Astrocyte of the cerebellum (primary cell): ENCODE results near the gene ASB7.

ENCODE experiments used
- DNase-seq: peaks from one replicate; pipeline ENCODE4 v3.0.0-alpha.2; 2011; ENCODE audit warnings: low read depth
- H3K4me3 ChIP-seq: 2 replicates; pipeline ENCODE4 v1.5.1; 2011; ENCODE audit warnings: mild to moderate bottlenecking, low read depth, low read length, moderate library complexity
- in situ Hi-C: cut with HindIII; loops from 2 replicates; pipeline ENCODE4 v1.10.0; 2017; ENCODE audit warnings: low sequenced_read_pairs
- TF ChIP-seq, protein P1 (sequence below): IDR thresholded peaks from 2 replicates; pipeline ENCODE4 v1.5.1; 2012; ENCODE audit warnings: low read length, low read depth, moderate library complexity, mild to moderate bottlenecking; ENCODE audit errors: missing control alignments

The ASB7 gene, protein sequence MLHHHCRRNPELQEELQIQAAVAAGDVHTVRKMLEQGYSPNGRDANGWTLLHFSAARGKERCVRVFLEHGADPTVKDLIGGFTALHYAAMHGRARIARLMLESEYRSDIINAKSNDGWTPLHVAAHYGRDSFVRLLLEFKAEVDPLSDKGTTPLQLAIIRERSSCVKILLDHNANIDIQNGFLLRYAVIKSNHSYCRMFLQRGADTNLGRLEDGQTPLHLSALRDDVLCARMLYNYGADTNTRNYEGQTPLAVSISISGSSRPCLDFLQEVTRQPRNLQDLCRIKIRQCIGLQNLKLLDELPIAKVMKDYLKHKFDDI

DNA sequence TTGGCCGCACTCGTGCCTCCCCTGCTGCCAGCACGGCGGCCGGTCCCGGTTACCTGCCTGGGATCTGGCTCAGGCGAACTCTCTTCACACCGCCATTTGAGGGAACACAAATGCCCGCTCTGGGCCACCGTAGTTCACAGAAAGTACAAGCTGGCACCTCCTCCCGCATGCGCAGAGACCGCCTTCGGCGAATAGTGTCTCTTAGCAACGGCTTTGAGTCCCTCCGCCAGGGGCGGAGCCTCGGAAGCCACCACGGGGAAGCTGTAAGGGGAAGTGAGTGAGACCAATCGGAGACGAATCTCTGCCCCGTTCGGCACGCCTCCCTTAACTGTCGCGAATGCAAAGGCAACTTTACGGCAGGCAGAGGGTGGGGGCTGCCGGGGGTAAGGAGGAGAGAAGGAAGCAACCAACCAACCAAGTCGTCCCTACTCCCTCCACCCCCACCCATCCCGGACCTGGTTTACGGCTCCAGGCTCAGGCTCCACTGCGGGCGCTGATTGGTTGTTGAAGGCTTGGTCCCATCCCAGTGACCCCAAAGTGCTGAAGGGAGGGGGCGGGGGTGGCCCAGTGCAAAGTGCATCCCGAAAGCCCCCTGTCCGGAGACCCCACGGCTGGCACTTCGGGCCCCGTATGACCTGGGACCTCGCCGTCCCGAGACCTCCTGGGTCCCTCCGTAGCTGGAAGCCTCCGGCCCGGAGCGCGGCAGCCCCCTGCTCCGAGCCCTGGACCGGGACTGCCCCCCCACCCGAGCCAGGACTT, at the start of gene ASB7, which contains the start of gene LINS1:
Gene ASB7, plus strand, starts transcription at position 526 of the 759 bp plus-strand sequence. CDS start 9,628 bp downstream, outside the sequence.
Gene LINS1, minus strand, starts transcription at position 121 of the 759 bp plus-strand sequence. CDS start 21,342 bp downstream, outside the sequence.
- peak within 1 kb of the TSS; percentile 99 for H3K4me3 ChIP-seq
- in situ Hi-C loops = no loop called here
- peak; percentile 100 for DNase-seq
- TF ChIP-seq, protein P1, sequence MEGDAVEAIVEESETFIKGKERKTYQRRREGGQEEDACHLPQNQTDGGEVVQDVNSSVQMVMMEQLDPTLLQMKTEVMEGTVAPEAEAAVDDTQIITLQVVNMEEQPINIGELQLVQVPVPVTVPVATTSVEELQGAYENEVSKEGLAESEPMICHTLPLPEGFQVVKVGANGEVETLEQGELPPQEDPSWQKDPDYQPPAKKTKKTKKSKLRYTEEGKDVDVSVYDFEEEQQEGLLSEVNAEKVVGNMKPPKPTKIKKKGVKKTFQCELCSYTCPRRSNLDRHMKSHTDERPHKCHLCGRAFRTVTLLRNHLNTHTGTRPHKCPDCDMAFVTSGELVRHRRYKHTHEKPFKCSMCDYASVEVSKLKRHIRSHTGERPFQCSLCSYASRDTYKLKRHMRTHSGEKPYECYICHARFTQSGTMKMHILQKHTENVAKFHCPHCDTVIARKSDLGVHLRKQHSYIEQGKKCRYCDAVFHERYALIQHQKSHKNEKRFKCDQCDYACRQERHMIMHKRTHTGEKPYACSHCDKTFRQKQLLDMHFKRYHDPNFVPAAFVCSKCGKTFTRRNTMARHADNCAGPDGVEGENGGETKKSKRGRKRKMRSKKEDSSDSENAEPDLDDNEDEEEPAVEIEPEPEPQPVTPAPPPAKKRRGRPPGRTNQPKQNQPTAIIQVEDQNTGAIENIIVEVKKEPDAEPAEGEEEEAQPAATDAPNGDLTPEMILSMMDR = no peak

DNA sequence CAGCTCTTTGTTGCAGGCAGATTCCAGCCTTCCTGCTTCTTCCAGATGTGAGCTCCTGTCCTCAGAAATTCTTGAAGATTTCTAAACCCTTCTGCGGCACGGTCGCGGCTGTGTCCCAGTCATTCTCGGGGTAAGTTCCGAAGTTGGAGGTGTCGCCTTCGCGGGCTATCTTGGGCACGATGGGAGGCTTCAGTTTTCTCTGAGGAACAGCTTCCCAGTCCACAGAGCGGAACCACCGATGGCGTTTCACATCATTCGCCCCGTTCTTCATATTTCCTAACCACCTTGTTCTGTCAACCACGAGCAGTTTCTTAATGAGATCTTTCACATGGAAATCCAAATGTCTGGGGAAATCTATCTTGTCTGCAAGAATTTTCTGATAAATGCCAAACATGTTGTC, 48.9 kb upstream of the ASB7 start:
- no peak overlapping the region for H3K4me3 ChIP-seq
- DNase-seq = no peak
- in situ Hi-C loops = no loop called here
- TF ChIP-seq, protein P1 = no peak

DNA sequence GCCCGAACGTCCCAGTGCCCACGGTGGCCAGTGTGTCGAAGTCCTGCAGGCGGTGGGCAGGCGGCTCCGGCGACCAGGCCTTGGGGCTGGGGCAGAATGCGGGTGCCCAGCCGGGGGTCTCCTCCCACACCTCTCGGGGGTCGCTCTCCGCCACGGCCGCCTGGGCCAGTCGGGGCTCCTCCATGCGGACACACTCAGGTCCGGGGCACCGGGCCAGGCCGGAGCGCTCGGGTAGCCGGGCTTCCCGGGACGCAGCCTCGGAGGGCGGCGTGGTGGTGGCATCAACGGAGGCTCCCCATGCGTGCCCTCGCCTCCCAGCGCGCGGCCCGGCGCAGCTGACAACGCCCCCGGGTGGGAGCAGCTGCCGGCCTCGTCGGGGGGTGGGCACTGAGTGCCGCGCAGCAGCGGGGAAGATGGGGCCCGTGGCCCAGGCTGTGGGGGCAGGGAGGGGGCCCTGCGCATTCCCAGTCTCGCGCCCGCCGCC, 43.6 kb upstream of the ASB7 start:
- TF ChIP-seq, protein P1 = no peak

DNA sequence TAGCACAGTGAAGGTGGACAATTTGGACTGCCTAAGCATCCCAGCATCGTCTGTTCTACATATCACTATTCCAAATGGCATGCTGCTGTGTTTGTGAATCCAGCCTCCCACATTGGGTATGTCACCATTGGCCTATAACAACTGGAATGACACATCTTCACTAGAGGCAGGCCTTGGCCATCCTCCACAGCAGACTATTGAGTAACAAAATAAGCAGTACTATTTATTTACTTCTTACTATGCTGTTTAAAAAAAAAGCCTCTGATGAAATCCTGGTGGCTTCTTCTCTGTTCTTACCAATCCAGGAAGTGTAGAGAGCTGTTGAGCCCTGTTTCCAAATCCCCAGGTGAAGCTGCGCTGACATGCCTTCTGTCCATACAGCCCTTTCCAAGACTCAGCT, 43.1 kb upstream of the ASB7 start:
- in situ Hi-C loops = no loop called here
- TF ChIP-seq, protein P1 = no peak
- DNase-seq = no peak
- H3K4me3 ChIP-seq = no peak overlapping the region

More for the DNA sequence above, 43.6 kb upstream of the ASB7 start:
- no peak for DNase-seq
- no peak overlapping the region for H3K4me3 ChIP-seq
- in situ Hi-C loops = no loop called here

DNA sequence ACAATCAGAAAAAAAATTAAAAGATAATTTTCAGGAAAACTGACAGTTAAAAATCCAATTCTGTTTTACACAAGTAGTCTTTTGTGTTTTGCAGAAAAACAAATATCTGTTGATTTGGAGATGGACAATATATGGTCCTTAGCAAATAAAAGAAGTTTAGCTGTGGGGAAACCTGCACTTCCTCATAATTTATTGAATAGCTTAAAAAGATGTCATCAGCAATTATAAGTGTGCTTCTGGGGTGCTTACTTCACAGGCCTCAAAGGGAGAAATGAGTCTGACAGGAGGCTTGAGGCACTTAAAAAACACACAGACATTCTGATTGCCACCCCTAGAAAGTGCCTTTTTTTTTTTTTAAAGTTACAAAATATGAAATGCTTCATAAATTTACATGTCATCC, 42.1 kb upstream of the ASB7 start:
- TF ChIP-seq, protein P1 = no peak
- H3K4me3 ChIP-seq = no peak overlapping the region
- DNase-seq = no peak
- in situ Hi-C loops = no loop called here

DNA sequence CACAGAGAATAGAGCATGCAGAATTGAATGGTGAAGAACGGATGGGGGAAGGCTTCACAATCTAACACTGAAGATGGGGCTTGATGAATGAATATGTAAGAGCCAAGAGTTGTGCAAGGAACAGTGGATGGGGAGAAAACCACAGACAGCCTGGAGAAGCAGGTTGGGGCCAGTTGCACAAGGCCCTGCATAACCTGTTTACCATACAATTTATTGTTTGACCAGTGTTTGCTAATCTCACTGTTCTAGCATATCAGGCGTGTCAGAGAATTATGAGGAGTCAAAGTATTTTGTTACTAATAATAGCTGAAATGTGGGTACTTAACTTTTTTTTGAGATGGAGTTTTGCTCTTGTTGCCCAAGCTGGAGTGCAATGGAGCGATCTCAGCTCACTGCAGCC, 36.8 kb upstream of the ASB7 start:
- in situ Hi-C loops = no loop called here
- DNase-seq = no peak
- TF ChIP-seq, protein P1 = no peak

More for the DNA sequence above, 36.8 kb upstream of the ASB7 start:
- H3K4me3 ChIP-seq = no peak overlapping the region
